ENCODE measurements around the gene KRT72.

DNA sequence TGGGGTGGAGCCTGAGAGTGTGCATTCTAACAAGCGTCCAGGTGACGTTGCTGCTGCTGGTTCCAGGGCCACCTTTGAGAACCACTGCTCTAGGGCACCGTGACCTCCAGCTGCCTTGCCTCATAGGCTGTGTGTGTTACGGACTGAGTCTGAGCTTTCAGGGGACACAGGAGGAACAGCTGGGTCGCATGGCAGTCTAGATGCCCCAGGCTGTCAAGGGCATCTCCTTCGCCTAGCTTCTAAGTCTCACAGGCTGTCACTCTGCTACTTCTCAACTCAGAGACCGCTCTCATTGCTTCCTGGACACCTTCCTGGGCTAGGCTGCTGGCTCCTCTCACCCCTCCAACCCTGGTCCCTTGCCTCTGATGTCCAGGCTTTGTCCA, 16.1 kb upstream of the KRT72 start:
- TF ChIP-seq, protein P1, sequence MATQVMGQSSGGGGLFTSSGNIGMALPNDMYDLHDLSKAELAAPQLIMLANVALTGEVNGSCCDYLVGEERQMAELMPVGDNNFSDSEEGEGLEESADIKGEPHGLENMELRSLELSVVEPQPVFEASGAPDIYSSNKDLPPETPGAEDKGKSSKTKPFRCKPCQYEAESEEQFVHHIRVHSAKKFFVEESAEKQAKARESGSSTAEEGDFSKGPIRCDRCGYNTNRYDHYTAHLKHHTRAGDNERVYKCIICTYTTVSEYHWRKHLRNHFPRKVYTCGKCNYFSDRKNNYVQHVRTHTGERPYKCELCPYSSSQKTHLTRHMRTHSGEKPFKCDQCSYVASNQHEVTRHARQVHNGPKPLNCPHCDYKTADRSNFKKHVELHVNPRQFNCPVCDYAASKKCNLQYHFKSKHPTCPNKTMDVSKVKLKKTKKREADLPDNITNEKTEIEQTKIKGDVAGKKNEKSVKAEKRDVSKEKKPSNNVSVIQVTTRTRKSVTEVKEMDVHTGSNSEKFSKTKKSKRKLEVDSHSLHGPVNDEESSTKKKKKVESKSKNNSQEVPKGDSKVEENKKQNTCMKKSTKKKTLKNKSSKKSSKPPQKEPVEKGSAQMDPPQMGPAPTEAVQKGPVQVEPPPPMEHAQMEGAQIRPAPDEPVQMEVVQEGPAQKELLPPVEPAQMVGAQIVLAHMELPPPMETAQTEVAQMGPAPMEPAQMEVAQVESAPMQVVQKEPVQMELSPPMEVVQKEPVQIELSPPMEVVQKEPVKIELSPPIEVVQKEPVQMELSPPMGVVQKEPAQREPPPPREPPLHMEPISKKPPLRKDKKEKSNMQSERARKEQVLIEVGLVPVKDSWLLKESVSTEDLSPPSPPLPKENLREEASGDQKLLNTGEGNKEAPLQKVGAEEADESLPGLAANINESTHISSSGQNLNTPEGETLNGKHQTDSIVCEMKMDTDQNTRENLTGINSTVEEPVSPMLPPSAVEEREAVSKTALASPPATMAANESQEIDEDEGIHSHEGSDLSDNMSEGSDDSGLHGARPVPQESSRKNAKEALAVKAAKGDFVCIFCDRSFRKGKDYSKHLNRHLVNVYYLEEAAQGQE (IDR thresholded peaks at IDR 0.05; ENCODE audit: borderline replicate concordance) = no peak
- TF ChIP-seq, protein P2, sequence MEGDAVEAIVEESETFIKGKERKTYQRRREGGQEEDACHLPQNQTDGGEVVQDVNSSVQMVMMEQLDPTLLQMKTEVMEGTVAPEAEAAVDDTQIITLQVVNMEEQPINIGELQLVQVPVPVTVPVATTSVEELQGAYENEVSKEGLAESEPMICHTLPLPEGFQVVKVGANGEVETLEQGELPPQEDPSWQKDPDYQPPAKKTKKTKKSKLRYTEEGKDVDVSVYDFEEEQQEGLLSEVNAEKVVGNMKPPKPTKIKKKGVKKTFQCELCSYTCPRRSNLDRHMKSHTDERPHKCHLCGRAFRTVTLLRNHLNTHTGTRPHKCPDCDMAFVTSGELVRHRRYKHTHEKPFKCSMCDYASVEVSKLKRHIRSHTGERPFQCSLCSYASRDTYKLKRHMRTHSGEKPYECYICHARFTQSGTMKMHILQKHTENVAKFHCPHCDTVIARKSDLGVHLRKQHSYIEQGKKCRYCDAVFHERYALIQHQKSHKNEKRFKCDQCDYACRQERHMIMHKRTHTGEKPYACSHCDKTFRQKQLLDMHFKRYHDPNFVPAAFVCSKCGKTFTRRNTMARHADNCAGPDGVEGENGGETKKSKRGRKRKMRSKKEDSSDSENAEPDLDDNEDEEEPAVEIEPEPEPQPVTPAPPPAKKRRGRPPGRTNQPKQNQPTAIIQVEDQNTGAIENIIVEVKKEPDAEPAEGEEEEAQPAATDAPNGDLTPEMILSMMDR (IDR thresholded peaks at IDR 0.05; ENCODE audit: poor library complexity, severe bottlenecking) = no peak
- TF ChIP-seq SMC3 (conservative IDR thresholded peaks at IDR 0.05; ENCODE audit: poor library complexity) (no peak), POLR2AphosphoS5 (IDR thresholded peaks at IDR 0.05) (no peak), EP300 (conservative IDR thresholded peaks at IDR 0.05; ENCODE audit: poor library complexity, severe bottlenecking) (no peak), RAD21 (conservative IDR thresholded peaks at IDR 0.05) (no peak), MXI1 (conservative IDR thresholded peaks at IDR 0.05; ENCODE audit: poor library complexity, severe bottlenecking) (no peak), TAF1 (IDR thresholded peaks at IDR 0.05; ENCODE audit: low read depth) (no peak)
